SH-SY5Y (cell line): ENCODE measurements around the gene NBDY.

ENCODE experiments used
- GATA2 ChIP-seq: IDR thresholded peaks from 2 replicates; pipeline ENCODE4 v1.6.1; 2011; ENCODE audit warnings: mild to moderate bottlenecking, low read depth, low read length
- GATA3 ChIP-seq: IDR thresholded peaks from 2 replicates; pipeline ENCODE4 v1.6.1; 2011; ENCODE audit warnings: low read depth, mild to moderate bottlenecking, low read length, moderate library complexity

DNA sequence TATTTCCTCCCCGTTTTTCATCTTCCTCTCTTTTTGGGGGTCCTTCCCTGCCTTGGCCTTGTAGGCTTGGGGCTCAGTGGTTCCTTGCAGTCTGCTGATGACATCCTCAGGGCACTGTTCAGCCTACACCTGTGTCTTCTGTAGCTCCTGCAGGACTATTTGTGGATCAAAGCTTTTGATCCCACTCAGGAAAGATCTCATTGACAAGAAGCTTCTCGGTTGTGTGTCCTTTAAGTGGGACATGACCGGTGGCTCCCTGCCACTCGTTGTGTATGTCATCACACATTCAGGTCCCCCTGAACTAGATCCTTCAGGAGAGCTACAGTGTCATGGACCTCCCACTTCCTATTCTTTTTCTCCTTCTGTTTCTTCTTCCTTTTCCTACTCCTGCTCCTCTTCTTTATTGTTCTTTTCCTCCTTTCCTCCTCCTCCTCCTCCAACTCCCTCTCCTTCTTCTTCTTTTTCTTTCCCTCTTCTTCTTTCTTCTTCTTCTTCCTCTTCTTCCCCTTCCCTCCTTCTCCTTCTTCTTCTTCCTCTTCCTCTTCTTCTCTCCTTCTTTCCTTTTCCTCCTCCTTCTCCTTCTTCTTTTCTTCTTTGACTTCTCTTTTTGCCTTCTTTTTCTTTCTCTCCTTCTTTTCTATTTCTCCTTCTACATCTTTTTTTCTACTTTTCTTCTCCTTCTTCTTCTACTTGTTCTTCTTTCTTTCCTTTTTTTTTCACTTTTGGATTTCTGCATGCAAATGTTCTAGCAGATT lies 67.8 kb downstream of the NBDY start:
- TF ChIP-seq GATA2 (no peak), GATA3 (no peak)
